GM19463 (cell line): ENCODE results near the gene DRD4.
"Not testable (repeated sequence)": the region's sequence is repeated elsewhere in the genome, so short reads cannot be mapped to it uniquely, and the experiment has no call there.

Experiments
- ATAC-seq: cut with Tn5 transposase; IDR thresholded peaks from one replicate; pipeline ENCODE4 v1.9.1; 2021; ENCODE audit warnings: mild to moderate bottlenecking, moderate library complexity; ENCODE audit not compliant: unreplicated experiment

DRD4 gene

DNA sequence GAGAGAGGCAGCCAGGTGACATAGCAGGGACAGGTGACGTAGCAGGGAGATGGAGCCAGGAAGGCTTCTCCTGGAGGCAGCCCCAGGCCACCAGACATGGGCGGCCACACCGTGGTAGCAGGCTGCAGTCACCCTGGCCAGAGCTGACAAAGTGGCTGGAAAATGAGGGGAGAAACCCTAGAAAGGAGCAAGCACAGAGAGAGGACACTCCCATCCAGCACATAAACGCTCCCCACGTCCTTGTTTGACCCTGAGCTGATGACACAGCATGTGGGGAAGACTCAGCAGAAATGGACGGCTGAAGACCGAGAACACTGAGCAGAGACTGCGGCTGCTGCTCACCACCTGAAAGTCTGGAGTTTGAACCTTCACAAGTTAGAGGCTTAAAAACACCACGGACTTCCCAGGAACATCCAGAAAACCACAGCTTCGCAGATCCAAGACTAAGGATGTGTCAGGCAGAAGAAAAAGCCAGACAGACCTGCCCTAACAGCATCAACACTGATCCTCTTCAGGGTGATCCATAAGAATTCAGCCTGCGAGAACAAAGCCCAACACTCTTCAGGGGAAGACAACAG lies 28.7 kb downstream of the DRD4 start:
- no peak for ATAC-seq

DNA sequence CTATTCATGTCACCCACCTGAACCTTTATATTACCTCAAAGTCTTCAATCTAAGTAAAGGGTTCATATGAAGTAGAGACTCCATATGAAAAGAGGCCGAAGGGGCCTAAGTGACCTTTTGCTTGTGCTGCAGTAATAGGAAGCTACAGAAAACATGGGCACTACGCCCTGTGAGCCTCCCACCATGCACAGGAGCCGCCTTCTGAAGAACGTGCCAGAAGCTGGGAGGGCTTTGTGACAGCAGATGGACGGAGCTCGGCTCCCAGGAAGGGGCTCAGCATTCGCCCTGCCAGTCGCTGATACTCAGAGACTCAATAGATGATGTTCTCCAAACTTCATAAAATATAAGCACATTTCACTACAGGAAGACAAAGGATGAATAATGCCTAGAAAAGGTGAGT lies 36.8 kb downstream of the DRD4 start:
- no peak for ATAC-seq

DNA sequence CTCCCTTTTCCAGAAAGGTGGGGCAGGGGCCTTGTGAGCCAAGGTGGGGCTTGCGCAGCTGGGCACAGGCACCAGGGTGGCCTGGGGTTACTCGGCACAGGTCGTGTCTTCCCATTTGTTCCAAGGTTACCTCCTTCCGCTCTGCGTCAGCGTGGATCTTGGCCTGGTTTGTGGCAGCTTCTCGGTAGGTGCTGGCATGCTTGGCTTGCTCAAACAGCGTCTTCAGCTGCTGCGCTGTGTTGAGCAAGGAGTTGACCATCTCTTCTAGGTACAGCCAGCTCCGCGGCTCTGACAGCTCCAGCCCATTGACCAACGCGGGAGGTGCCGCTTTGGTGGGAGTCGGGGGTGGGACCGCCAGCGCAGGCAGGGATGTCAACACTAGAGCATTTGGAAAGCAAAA lies 37.3 kb downstream of the DRD4 start:
- ATAC-seq: no peak

DNA sequence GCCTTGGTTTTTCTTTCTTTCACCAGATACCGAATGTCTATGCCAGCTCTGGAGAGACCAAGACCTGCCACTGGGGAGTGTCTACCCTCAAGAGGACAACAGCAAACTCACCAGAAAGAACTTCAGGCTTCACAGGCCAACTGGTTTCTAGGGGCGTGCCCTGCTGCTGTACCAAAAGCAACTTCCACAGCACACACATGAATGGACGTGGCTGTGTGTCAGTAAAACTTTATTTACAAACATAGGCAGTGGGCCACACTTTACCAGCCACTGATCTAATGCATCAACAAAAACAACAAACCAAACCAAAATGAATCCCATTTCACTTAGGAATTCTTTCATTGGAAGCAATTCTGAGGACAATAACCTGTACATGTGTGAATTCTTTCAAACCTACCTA lies 41.2 kb downstream of the DRD4 start:
- ATAC-seq: no peak

DNA sequence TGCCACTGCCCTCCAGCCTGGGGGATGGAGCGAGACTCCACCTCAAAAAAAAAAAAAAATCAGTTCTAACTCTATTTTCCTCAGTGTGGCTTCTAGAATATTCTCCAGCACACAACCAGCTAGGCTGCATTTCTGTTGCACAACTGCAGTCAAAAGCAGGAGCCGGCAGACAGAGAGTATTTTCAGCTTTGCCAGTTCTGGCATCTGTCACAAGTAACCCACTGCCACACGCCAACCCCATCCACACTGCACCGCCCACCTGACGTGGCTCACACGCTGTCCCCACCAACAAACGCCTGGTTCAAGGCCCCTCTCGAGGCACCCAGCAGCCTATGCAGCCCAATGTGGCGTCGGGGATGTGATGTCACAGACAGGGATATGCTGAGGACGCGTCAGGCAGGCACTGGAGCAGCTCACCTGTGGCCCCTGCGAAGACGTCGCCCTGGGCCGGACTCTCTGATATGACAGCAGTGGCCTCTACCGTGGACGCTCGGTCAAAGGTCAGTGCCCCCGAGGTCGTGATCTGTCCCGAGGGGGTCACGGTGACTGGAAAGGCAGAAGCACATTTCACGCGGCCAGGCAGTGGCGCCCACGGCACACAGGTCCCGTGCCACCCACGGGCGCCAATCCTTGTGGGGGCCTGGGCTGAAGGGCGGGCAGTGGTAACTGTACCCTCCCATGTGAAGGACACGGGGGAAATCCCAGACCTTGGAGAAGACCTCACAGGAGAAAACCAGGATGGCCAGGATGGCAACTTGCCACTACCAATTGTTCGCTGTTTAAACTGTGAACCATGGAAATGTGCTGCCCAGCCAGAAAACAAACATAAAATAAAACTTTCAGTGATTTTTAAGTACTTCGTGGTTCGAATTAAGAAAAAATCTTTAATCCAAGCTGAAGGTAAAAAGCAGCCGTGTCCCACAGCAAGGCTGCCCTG lies 42.5 kb downstream of the DRD4 start:
- no peak for ATAC-seq

DNA sequence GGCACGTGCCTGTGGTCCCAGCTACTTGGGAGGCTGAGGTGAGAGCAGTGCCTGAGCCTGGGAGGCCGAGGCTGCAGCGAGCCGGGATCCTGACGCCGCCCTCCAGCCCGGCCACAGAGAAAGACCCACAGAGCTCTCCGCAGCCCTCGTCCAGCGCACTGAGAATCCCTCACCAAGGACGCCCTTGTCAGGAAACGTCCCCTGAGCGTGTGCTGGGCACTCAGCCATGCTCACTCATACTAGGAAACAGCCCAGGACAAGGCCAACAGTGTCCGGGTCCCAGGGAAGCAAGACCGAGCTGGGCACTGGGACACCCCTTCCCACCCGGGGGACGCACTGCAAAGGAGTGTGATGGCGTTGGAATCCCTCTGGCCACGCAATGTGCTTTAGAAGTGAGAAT lies 43.4 kb downstream of the DRD4 start:
- ATAC-seq: no peak

DNA sequence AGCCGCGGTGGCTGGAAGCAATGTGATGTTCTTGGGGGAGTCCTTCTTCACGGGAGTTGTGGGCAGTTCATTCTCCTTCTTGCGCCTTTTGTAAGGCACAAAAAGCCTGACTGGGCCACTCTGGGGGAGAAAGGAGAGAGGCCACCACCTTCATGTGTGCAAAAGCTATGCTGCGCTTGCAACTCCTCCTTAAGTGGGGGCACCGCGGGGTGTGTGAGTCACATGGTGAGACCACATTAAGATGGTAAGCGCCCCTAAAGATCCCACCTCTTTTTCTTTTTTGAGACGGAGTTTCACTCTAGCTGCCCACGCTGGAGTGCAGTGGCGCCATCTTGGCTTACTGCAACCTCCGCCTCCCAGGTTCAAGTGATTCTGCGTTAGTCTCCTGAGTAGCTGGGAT lies 43.9 kb downstream of the DRD4 start:
- no peak for ATAC-seq

DNA sequence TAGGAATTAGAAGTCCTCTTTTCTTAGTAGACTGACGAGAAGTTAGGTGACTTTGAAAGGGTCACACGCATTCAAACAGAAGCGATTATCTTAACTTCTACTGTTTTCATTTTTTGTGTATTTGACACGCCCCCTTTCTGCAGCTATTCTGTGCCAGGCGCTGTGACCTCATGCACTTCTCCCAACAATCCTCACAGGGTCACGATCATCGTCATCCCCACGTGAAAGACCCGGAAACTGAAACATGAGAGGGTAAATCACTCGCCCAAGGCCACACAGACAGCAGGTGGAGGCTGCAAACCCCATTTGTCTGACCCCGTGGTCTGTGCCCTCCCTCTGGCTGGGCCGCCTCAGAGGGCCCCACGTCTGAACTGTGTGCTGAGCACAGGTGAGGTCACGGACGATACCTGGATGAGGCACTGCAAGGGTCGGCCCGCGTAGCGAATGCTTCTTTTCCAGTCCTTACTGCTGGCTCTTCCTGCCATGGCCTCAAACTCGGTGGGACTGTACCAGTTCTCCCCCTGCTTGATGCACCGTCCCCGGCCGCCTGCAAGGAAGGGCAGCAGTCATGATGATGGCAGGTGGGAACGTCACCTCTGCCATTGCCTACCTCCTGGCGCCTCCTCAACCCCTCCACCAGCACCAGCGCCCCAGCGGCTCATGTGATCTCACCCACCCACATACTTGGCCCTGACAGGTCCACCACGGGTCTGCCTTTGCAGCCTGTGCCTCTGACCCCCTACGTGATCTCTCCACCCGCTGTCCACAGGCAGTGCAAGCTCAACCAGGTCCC lies 49.6 kb downstream of the DRD4 start:
- ATAC-seq: no peak

DNA sequence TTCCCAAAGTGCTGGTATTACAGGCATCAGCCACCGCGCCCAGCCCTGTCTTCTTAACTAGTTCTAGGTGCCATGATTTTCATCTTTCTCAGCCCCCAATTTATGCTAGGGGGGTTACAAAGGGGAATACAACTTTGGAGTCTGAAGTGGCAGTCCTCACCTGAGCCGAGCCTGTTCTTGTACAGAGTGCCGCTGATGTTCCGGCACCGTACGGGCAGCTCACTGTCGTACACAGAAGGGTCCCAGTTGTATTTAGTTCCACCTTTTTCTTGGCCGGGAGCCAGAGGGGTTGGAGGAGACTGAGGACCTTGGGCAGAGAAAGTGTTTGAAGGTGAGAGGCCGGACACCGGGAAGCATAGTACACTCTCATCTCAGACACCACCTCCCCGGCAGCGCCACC lies 50.7 kb downstream of the DRD4 start:
- no peak for ATAC-seq

DNA sequence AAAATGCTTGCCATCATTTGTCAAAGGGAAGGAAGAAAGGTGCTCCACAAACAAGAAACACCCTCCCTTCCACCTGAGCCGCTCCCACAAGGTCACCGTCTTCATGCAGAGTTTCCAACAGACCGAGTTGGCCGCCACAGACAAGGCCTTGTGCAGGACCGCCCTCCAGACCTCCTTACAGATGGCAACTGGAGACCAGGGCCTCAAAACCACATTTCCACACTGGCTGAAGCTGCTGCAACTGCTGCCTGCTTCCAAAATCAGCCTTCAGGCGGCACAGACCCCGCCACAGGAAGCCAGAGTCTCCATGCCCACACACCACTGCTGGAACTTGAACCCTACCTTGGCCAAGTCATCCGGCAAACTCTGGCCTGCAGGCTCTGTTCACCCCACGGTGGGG lies 51.6 kb downstream of the DRD4 start:
- no peak for ATAC-seq

DNA sequence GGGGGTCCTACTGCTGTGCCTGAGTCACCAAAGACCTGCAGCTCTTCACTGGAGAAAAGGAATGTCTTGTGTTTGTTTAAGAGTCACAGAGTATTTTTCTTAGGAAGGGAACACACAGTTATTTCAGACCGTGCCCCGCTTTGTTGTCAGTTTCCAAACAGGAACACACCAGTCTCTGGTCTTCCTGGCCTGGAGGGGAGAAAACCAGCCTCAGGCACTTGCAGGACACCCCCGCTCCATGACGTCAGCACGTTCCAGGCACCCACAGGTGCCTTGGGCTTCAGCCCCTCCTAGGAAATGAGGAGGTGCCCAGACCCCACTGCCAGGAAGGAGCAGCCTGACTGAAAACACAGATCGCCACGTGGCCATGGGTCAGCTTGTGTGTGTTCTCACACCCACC lies 52.6 kb downstream of the DRD4 start:
- ATAC-seq: no peak

DNA sequence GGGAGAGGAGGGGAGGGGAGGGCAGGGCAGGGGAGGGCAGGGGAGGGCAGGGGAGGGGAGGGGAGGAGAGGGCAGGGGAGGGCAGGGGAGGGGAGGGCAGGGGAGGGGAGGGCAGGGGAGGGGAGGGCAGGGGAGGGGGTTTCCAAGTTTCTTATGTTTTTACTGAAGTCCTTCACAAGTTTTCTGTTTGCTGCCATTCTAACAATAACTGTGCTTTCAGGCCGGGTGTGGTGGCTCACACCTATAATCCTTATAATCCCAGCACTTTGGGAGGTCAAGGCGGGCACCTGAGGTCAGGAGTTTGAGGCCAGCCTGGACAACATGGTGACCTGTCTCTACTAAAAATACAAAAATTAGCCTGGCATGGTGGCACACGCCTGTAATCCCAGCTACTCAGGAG lies 53.2 kb downstream of the DRD4 start:
- ATAC-seq: not testable (repeated sequence)
